Upper lobe of left lung (tissue), 4 donors: ENCODE measurements around the gene MYB.

Experiments used
- EP300 ChIP-seq, 4 donors: sonication (generic); formaldehyde crosslinking; IDR thresholded peaks; one replicate each; pipeline ENCODE4 v1.5.1; 2017; ENCODE audit warnings: antibody characterized with exemption in 4 of 4, control low read depth in 2 of 4
- POLR2A ChIP-seq, 4 donors: fragments of 450-650 bp; IDR thresholded peaks; one replicate each; pipeline ENCODE4 v1.5.1; 2016 to 2017; ENCODE audit warnings: antibody characterized with exemption in 4 of 4, mild to moderate bottlenecking in 2 of 4
- POLR2AphosphoS5 ChIP-seq, 2 donors: sonication (generic); formaldehyde crosslinking; IDR thresholded peaks; one replicate each; pipeline ENCODE4 v1.5.1; 2017; ENCODE audit warnings: antibody characterized with exemption in 2 of 2
- TF ChIP-seq, protein P1 (sequence below), 6 experiments: fragments of 450-650 bp in 4 of 6; fragments of 200-600 bp in 2 of 6; sonication (generic) in 2 of 6; IDR thresholded peaks; one replicate each; pipeline ENCODE4 v1.5.1; 2016 to 2019; ENCODE audit warnings: antibody characterized with exemption in 6 of 6

DNA sequence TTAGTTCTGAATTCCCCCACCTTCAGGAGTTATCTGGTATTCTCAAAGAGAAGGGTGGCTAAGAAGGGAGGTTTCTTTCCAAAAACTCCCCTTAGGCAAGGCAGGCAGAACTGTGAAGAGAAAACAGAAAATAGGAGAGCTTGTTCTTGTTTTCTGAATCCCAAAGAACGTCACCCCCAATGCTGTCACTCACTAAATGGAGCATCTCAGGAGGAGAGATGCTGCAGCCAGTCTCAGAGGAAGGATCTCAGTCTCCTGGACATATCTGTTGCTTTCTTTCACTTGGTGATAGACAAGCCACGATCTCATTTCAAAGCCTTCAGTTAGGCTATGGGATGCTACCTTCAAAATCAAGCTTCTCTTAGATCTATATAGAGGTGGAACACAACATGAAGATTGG, 16.1 kb upstream of the MYB start:
- TF ChIP-seq POLR2AphosphoS5 (IDR thresholded peaks at IDR 0.05) (no peak), POLR2A (IDR thresholded peaks at IDR 0.05) (no peak), EP300 (IDR thresholded peaks at IDR 0.05) (no peak)
- TF ChIP-seq, protein P1, sequence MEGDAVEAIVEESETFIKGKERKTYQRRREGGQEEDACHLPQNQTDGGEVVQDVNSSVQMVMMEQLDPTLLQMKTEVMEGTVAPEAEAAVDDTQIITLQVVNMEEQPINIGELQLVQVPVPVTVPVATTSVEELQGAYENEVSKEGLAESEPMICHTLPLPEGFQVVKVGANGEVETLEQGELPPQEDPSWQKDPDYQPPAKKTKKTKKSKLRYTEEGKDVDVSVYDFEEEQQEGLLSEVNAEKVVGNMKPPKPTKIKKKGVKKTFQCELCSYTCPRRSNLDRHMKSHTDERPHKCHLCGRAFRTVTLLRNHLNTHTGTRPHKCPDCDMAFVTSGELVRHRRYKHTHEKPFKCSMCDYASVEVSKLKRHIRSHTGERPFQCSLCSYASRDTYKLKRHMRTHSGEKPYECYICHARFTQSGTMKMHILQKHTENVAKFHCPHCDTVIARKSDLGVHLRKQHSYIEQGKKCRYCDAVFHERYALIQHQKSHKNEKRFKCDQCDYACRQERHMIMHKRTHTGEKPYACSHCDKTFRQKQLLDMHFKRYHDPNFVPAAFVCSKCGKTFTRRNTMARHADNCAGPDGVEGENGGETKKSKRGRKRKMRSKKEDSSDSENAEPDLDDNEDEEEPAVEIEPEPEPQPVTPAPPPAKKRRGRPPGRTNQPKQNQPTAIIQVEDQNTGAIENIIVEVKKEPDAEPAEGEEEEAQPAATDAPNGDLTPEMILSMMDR (IDR thresholded peaks at IDR 0.05), result no peak
